ENCODE results near the gene FAT1. TPM values are rescaled to one million over a fixed set of nuclear protein-coding genes. Genes with fewer than 3 reads are reported as not detected.

FAT1 gene
- total RNA-seq, 2 donors from 2014 or later, result 66.0 to 67.8 TPM

GRCh38 chr4:186557486-186557885 lies 166.2 kb downstream of the FAT1 start:
- no peak for ATAC-seq
- intact Hi-C loops (cut with DNase I), result no loop called here

DNA sequence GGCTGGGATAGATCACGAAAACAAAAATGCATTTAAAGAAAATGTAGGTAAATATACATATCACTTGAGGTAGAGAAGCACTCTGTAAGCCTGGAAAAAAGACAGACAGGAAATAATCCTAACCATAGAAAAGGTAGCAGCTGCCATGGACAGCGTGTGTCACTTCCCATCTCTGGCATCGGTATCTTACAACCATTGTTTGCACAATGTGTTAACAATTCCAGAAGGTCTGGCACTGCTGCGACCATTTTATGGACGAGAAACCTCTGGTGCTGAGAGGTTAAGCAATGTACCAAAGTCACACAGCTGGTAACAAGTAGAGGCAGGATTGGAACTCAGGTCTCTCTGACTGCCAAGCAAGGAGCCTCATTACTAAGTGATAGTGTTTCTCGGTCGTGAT lies 166.6 kb downstream of the FAT1 start:
- ATAC-seq, result no peak
- DNase-seq, result no peak
- intact Hi-C loops (cut with DNase I), result no loop called here

More at GRCh38 chr4:186557486-186557885, 166.2 kb downstream of the FAT1 start:
- no peak for DNase-seq

DNA sequence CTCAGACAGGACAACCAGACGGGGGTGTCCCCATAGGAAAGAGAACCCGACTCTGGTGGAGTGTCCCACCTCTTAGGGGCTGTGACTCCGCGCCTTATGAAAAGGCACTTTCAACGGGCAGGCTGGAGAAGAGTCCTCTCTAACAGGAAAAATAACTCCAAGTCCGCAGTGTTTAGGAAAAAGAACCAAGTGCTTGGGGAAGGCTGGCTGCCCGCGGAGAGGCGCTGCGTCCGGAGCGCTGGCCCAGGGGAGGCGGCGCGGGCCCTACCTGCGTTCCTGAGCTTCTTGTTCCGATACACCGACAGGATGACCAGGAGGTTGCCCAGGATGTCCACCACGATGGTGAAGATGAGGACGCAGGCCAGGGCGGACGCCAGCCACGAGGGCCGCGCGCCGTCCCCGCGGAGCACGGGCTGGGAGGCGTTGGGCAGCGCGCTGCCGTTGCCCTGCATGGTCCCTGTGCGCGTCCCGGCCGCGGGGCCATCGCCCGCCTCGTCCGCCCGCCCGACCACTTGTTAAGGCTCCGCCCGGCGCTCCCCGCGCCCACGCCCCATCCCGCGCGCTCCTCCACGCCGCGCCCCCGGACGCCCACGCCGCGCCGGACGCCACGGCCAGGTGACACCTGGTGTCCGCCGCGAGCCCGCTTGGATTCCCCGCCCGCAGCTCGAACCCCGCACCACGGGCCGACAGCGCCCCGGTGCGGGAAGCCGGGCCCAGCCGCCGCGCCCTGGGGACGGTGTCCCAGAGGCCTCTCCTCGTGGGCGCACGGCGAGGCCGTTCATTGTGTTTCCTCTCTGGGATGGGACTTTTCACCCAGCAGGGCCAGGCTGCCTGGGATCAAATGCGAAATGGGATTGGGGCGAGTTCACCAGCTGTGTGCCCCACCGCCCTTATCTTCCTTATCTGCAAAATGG lies 168.5 kb downstream of the FAT1 start, which contains the start of gene MTNR1A:
Gene MTNR1A, minus strand, starts transcription at position 654 of the 914 bp plus-strand sequence. Its CDS starts 202 bp downstream, at position 452.
- DNase-seq (no peak), ATAC-seq (no peak)
- intact Hi-C loops (cut with DNase I), result no loop called here

GRCh38 chr4:186554539-186554913 lies 169.1 kb downstream of the FAT1 start:
- intact Hi-C loops (cut with DNase I), result no loop called here
- ATAC-seq, result no peak

DNA sequence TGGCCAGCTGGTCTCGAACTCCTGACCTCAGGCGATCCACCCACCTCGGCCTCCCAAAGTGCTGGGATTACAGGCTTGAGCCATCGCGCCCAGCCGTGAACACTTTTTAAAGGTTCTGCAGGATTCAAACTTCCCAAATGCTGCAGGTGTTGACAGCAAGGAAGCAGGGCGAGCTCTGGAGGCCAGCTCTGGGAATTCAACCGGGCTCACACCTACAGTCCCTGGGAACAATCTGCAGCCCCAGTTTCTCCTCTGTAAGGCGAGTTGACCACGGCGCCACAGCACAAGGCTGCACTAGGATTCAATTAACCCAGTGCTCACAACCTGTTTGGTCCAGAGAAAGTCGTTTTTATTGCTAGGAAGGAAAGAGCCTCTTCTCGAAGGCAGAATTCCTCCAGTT lies 169.9 kb downstream of the FAT1 start:
- DNase-seq (no peak), ATAC-seq (no peak)
- intact Hi-C loops (cut with DNase I), result no loop called here

More at GRCh38 chr4:186554539-186554913, 169.1 kb downstream of the FAT1 start:
- no peak for DNase-seq

DNA sequence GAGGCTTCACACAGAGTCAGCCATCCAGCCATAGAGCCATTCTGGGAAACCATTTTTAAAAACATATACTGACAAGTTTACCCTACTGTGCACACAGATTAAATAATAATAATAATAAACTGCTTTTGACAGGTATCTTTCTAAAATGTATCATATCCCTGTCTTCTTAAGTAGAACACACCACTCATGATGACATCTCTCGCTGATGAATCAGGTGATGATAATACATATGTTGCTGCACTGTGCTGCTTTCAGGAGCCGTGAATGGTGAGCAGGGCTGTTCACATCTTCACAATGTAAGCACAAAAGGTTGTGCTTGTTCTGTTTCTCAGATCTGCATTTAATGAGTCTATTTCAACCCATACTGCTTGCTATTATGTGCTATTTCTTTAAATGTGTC lies 171.8 kb downstream of the FAT1 start:
- ATAC-seq (no peak), DNase-seq (no peak)
- intact Hi-C loops (cut with DNase I), result no loop called here

DNA sequence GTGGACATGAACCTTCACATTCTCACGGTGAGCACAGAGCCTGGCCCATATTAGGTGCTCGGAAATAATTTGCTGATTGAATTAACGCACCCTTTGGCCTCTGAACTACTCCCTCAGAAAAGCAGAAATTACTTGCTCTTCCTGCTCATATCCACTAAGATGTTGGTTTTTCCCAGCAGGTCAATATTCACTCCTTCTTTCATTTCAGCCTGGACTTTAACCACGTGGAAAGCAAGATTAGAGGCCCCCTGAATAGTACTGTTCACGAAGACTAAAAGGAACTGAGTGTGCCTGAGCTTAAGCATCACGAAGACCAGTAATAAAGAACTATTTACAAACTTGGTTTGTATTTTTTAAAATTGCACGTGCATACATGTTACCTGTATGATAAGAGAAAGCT lies 178.2 kb downstream of the FAT1 start:
- ATAC-seq, result no peak
- intact Hi-C loops (cut with DNase I), result no loop called here
- DNase-seq, result no peak

DNA sequence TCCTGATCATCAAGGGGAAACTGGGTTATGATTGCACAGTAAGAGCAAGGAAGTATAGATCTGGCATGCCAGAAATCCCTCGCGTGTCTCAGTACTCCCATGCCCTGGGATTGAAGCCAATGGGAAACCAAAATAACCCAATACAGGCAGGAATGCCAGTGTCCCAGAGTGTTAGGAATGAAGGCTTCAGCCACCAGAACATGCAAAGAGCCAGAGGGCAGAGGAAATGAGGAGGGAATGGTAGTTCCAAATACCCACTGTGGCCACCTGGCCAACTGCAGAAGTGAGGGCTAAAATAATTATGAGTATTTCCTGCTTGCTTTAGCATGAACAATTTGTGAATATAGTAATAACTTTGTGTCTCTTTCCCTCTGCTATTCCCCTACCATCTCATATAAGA lies 180.4 kb downstream of the FAT1 start:
- no peak for ATAC-seq
- DNase-seq, result no peak
- intact Hi-C loops (cut with DNase I), result no loop called here

- DNase-seq (no peak), ATAC-seq (no peak)
Observed at GRCh38 chr4:186541801-186542200, 181.9 kb downstream of the FAT1 start.

GRCh38 chr4:186537843-186538521 lies 185.7 kb downstream of the FAT1 start:
- intact Hi-C loops (cut with DNase I), result no loop called here
- DNase-seq (no peak), ATAC-seq (no peak)

More at GRCh38 chr4:186541801-186542200, 181.9 kb downstream of the FAT1 start:
- intact Hi-C loops (cut with DNase I), result no loop called here

Other genes with a start within 250 kb of the FAT1 start
- gene MTNR1A, start 168.3 kb downstream of the FAT1 start, total RNA-seq, result not detected

Measured in left cardiac atrium (tissue), 4 donors.